SK-N-SH treated with all-trans-retinoic acid at 6 μM for 48 hours (cell line): ENCODE results near the gene RNF2.

ENCODE experiments used
- ESRRG ChIP-seq: fragments of 250-450 bp; sonication (Bioruptor Pico); IDR thresholded peaks from 2 replicates; pipeline ENCODE4 v1.6.1; 2021; ENCODE audit warnings: mild to moderate bottlenecking
- TF ChIP-seq, protein P1 (sequence below): fragments of 250-450 bp; sonication (Bioruptor Pico); IDR thresholded peaks from 2 replicates; pipeline ENCODE4 v1.5.0; 2020; ENCODE audit warnings: mild to moderate bottlenecking, moderate library complexity
- TF ChIP-seq, protein P2 (sequence below): fragments of 250-450 bp; sonication (Bioruptor Pico); IDR thresholded peaks from 2 replicates; pipeline ENCODE4 v1.8.0; 2020; ENCODE audit warnings: mild to moderate bottlenecking, moderate library complexity, borderline replicate concordance

DNA sequence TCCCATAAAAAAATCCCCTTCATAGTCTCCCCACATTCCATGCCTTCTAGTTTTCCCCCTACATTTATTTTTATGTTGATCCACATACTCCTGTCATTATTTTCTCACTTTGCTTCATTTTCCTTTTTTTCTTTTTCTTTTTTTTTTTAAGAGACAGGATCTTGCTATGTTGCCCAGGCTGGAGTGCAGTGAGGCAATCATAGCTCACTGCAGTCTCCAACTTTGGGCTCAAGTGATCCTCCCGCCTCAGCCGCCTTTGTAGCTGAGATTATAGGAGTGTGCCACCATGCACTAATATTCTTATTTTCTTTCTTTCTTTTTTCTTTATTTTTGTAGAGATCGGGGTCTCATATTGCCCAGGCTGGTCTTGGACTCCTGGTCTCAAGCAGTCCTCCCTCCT, 7.8 kb downstream of the RNF2 start:
- TF ChIP-seq, protein P1, sequence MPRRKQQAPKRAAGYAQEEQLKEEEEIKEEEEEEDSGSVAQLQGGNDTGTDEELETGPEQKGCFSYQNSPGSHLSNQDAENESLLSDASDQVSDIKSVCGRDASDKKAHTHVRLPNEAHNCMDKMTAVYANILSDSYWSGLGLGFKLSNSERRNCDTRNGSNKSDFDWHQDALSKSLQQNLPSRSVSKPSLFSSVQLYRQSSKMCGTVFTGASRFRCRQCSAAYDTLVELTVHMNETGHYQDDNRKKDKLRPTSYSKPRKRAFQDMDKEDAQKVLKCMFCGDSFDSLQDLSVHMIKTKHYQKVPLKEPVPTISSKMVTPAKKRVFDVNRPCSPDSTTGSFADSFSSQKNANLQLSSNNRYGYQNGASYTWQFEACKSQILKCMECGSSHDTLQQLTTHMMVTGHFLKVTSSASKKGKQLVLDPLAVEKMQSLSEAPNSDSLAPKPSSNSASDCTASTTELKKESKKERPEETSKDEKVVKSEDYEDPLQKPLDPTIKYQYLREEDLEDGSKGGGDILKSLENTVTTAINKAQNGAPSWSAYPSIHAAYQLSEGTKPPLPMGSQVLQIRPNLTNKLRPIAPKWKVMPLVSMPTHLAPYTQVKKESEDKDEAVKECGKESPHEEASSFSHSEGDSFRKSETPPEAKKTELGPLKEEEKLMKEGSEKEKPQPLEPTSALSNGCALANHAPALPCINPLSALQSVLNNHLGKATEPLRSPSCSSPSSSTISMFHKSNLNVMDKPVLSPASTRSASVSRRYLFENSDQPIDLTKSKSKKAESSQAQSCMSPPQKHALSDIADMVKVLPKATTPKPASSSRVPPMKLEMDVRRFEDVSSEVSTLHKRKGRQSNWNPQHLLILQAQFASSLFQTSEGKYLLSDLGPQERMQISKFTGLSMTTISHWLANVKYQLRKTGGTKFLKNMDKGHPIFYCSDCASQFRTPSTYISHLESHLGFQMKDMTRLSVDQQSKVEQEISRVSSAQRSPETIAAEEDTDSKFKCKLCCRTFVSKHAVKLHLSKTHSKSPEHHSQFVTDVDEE, result no peak
- TF ChIP-seq, protein P2, sequence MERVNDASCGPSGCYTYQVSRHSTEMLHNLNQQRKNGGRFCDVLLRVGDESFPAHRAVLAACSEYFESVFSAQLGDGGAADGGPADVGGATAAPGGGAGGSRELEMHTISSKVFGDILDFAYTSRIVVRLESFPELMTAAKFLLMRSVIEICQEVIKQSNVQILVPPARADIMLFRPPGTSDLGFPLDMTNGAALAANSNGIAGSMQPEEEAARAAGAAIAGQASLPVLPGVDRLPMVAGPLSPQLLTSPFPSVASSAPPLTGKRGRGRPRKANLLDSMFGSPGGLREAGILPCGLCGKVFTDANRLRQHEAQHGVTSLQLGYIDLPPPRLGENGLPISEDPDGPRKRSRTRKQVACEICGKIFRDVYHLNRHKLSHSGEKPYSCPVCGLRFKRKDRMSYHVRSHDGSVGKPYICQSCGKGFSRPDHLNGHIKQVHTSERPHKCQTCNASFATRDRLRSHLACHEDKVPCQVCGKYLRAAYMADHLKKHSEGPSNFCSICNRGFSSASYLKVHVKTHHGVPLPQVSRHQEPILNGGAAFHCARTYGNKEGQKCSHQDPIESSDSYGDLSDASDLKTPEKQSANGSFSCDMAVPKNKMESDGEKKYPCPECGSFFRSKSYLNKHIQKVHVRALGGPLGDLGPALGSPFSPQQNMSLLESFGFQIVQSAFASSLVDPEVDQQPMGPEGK (CRISPR knock-in tag), result no peak
- TF ChIP-seq ESRRG (CRISPR knock-in tag), result no peak
